PC-9 (cell line): ENCODE data around the gene TOE1. TPM values are rescaled to one million over a fixed set of nuclear protein-coding genes. Genes with fewer than 3 reads are reported as not detected.

Experiments
- BruUV-seq: library from RNA; stranded (reverse); fragments of 400-500 nt; replicated peaks from 2 replicates; lab custom pipeline; 2021; lab: Mats Ljungman, UMichigan
- CTCF ChIA-PET: fragments of 300-600 bp; sonication (Branson Sonifier 250); formaldehyde crosslinking; loops from one replicate; lab custom pipeline; 2022; ENCODE audit warnings: antibody characterized with exemption; lab: Charles Lee
- POLR2A ChIA-PET: fragments of 300-600 bp; sonication (Branson Sonifier 250); formaldehyde crosslinking; loops from one replicate; lab custom pipeline; 2022; ENCODE audit warnings: antibody characterized with exemption; ENCODE audit not compliant: unreplicated experiment; lab: Charles Lee
- DNase-seq, 2 experiments: peaks; one replicate each; pipeline versions ENCODE4 v3.0.0 to v3.0.0-alpha.2; 2015 to 2022; ENCODE audit warnings: mixed read lengths in 1 of 2
- H2AFZ ChIP-seq: fragments of 200-600 bp; sonication (generic); 2 replicates; pipeline ENCODE4 v1.8.1; 2017; ENCODE audit warnings: antibody characterized with exemption
- H3F3A ChIP-seq: fragments of 200-600 bp; sonication (generic); 2 replicates; pipeline ENCODE4 v1.8.1; 2017; ENCODE audit warnings: antibody characterized with exemption, mild to moderate bottlenecking, low read depth; ENCODE audit not compliant: insufficient read depth
- H3K27ac ChIP-seq: fragments of 200-600 bp; sonication (generic); 2 replicates; pipeline ENCODE4 v1.6.1; 2016; ENCODE audit warnings: mixed run types
- H3K27me3 ChIP-seq: fragments of 200-600 bp; sonication (generic); 2 replicates; pipeline ENCODE4 v1.6.1; 2016; ENCODE audit warnings: low read depth, mixed run types; ENCODE audit not compliant: insufficient read depth
- H3K36me3 ChIP-seq: fragments of 200-600 bp; sonication (generic); 2 replicates; pipeline ENCODE4 v1.6.1; 2016; ENCODE audit warnings: low read depth, mixed run types
- H3K4me1 ChIP-seq: fragments of 200-600 bp; sonication (generic); replicated peaks from 2 replicates; pipeline ENCODE4 v1.6.1; 2016; ENCODE audit warnings: mixed run types; ENCODE audit not compliant: insufficient read depth
- H3K4me2 ChIP-seq: fragments of 200-600 bp; sonication (generic); 2 replicates; pipeline ENCODE4 v1.6.1; 2017; ENCODE audit warnings: mixed run types
- H3K4me3 ChIP-seq: fragments of 200-600 bp; sonication (generic); 2 replicates; pipeline ENCODE4 v1.6.1; 2016; ENCODE audit warnings: mixed run types
- H3K79me2 ChIP-seq: fragments of 200-600 bp; sonication (generic); 2 replicates; pipeline ENCODE4 v1.6.1; 2017; ENCODE audit warnings: low read depth, mixed run types
- H3K9me2 ChIP-seq: fragments of 200-600 bp; sonication (generic); 2 replicates; pipeline ENCODE4 v1.8.1; 2017; ENCODE audit warnings: mild to moderate bottlenecking; ENCODE audit not compliant: insufficient read depth
- H3K9me3 ChIP-seq: fragments of 200-600 bp; sonication (generic); 2 replicates; pipeline ENCODE4 v1.8.1; 2016; ENCODE audit warnings: low read depth; ENCODE audit not compliant: insufficient read depth
- H4K20me1 ChIP-seq: fragments of 200-600 bp; sonication (generic); 2 replicates; pipeline ENCODE4 v1.8.1; 2017; ENCODE audit not compliant: insufficient read depth
- CTCF ChIP-seq: fragments of 200-600 bp; sonication (generic); conservative IDR thresholded peaks from 2 replicates; pipeline ENCODE4 v1.6.1; 2017; ENCODE audit warnings: mixed run types, antibody characterized with exemption, mild to moderate bottlenecking, moderate library complexity
- EZH2 ChIP-seq: fragments of 200-600 bp; sonication (generic); IDR thresholded peaks from 2 replicates; pipeline ENCODE4 v1.8.0; 2017; ENCODE audit warnings: antibody characterized with exemption, low read depth
- intact Hi-C: fragments of 100-400 bp; cut with micrococcal nuclease; formaldehyde crosslinking; loops from one replicate; pipeline ENCODE4 v1.10.0; 2022; ENCODE audit not compliant: unreplicated experiment
- total RNA-seq: library from RNA; stranded (reverse); gene quantifications from 2 replicates; pipeline ENCODE4 v1.2.3, GENCODE V29; 2021

The TOE1 gene
- total RNA-seq, 1 experiment from 2014 or later: 20.4 TPM

DNA sequence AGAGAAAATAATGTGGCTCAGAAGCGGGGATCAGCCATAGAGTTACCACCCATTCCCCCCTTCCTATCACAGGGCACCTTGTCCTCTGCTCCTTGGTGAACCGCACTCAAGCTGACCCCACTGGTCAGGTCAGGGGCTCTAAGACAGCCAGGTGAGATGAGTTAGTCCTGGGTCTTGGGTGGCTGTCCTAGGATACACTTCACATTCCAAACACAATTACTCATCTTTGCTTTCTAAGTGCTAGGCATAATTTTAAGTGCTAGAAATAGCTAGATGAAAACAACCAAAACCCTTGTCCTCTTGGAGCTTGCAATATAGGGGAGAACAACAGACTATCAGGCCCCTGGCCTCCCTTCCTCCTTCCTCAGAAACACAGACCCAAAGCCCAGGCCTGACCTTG lies 8.1 kb downstream of the TOE1 start:
- Histone ChIP-seq H3K27ac (peak overlapping the region; percentile 4; the same call in 1 of the 2 replicates), H3K4me2 (peak overlapping the region; percentile 3; the same call in 1 of the 2 replicates), H4K20me1 (no peaks in the 10 kb centered on the region), H3K4me3 (no peak overlapping the region), H3F3A (peaks cover 20% of the 10 kb centered on the region; the same call in 1 of the 2 replicates), H3K9me3 (no peaks in the 10 kb centered on the region), H3K4me1 (peaks cover 22% of the 10 kb centered on the region), H3K79me2 (no peaks in the 10 kb centered on the region), H3K36me3 (0 out of 2 replicates have a peak, but pooled peaks cover 4% of the 10 kb centered on the region), H3K9me2 (no peaks in the 10 kb centered on the region), H3K27me3 (no peaks in the 10 kb centered on the region), H2AFZ (no peak overlapping the region)
- POLR2A ChIA-PET: interaction anchor here (0.6 to 1.7 kb wide), 12 partner anchors 8 to 1315 kb away, joined by 3 to 19 read pairs (median 4); partner anchors contain the start of genes EIF2B3, MUTYH, TESK2 and TOE1
- CTCF ChIA-PET: interaction anchor here (0.8 to 1.7 kb wide), 5 partner anchors 8 to 145 kb away, joined by 4 to 19 read pairs (median 4); partner anchors contain the start of genes MUTYH and TOE1
- no TSS peak for BruUV-seq
- TF ChIP-seq EZH2 (no peak), CTCF (no peak)
- intact Hi-C loops: loop anchor here (1.0 kb wide), 1 partner anchor 8 kb away; the partner anchor contains the start of genes MUTYH and TOE1
- DNase-seq: peak; percentile 39 to 53

- DNase-seq: no peak
- Histone ChIP-seq H3K27me3 (no peaks in the 10 kb centered on the region), H3K36me3 (0 out of 2 replicates have a peak, but pooled peaks cover under 1% of the 10 kb centered on the region), H2AFZ (no peak overlapping the region), H3K4me2 (peak overlapping the region; percentile 3; the same call in 1 of the 2 replicates), H3K27ac (peak overlapping the region; percentile 4; the same call in 1 of the 2 replicates), H3K79me2 (no peaks in the 10 kb centered on the region), H3K4me1 (peaks cover 22% of the 10 kb centered on the region), H3K9me3 (no peaks in the 10 kb centered on the region), H3F3A (peaks cover 20% of the 10 kb centered on the region; the same call in 1 of the 2 replicates), H4K20me1 (no peaks in the 10 kb centered on the region), H3K4me3 (no peak overlapping the region), H3K9me2 (no peaks in the 10 kb centered on the region)
- CTCF ChIA-PET: interaction anchor here (0.8 to 1.7 kb wide), 6 partner anchors 9 to 144 kb away, joined by 4 to 19 read pairs (median 4); partner anchors contain the start of genes MUTYH and TOE1
- TF ChIP-seq CTCF: no peak
- no peak for TF ChIP-seq EZH2
- POLR2A ChIA-PET: interaction anchor here (0.6 to 1.7 kb wide), 12 partner anchors 8 to 1698 kb away, joined by 3 to 19 read pairs (median 6); partner anchors contain the start of genes EIF2B3, MUTYH, TESK2 and TOE1
- intact Hi-C loops: loop anchor here (1.0 kb wide), 1 partner anchor 8 kb away; the partner anchor contains the start of genes MUTYH and TOE1
- BruUV-seq: no TSS peak
These were observed 8.6 kb downstream of the TOE1 start for GRCh38 chr1:45348609-45348965.

- Histone ChIP-seq H4K20me1 (no peaks in the 10 kb centered on the region), H3K9me2 (no peaks in the 10 kb centered on the region), H3K4me3 (no peak overlapping the region), H3K36me3 (no peaks in the 10 kb centered on the region), H3K27me3 (no peaks in the 10 kb centered on the region), H3K4me1 (peaks cover 22% of the 10 kb centered on the region), H3K9me3 (no peaks in the 10 kb centered on the region), H2AFZ (no peak overlapping the region), H3F3A (peaks cover 20% of the 10 kb centered on the region; the same call in 1 of the 2 replicates), H3K79me2 (no peaks in the 10 kb centered on the region), H3K4me2 (peak overlapping the region; percentile 6; the same call in 1 of the 2 replicates), H3K27ac (peak overlapping the region; percentile 4; the same call in 1 of the 2 replicates)
- TF ChIP-seq EZH2 (no peak), CTCF (no peak)
- peak in 1 of 2 experiments; percentile 50 for DNase-seq
- intact Hi-C loops: loop anchor here (1.0 kb wide), 1 partner anchor 9 kb away; the partner anchor contains the start of genes MUTYH and TOE1
- no TSS peak for BruUV-seq
- POLR2A ChIA-PET: interaction anchor here (0.6 to 1.7 kb wide), 5 partner anchors 9 to 1699 kb away, joined by 6 to 19 read pairs (median 13); partner anchors contain the start of genes MUTYH and TOE1
- CTCF ChIA-PET: interaction anchor here (0.6 to 1.7 kb wide), 5 partner anchors 10 to 201 kb away, joined by 4 to 8 read pairs (median 4); partner anchors contain the start of genes MUTYH and TOE1
These were observed 9.2 kb downstream of the TOE1 start for GRCh38 chr1:45348966-45349677.
